Adrenal gland (tissue), 12 donors: ENCODE measurements around the gene GAL3ST3. TPM values are rescaled to one million over a fixed set of nuclear protein-coding genes. Genes with fewer than 3 reads are reported as not detected.
A peak's percentile ranks its signal among the peaks of the same experiment; 100 is the strongest.

ENCODE experiments used
- DNase-seq, 7 donors: peaks; one replicate each; pipeline ENCODE4 v3.0.0-alpha.2; 2019 to 2020
- H3K27ac ChIP-seq, 5 donors: fragments of 200-600 bp; sonication (generic) in 4 of 5; 1 replicate in 3 of 5; 2 replicates in 2 of 5; pipeline versions ENCODE4 v1.5.1 to v1.8.0; 2016 to 2020; ENCODE audit warnings: mild to moderate bottlenecking in 1 of 5
- H3K27me3 ChIP-seq: fragments of 200-600 bp; 2 replicates; pipeline ENCODE4 v1.8.0; 2021
- H3K36me3 ChIP-seq, 2 donors: fragments of 200-600 bp; replicated peaks in 1 of 2; 1 replicate in 1 of 2; 2 replicates in 1 of 2; pipeline versions ENCODE4 v1.5.1 to v1.8.0; 2018 to 2022
- H3K4me1 ChIP-seq, 2 donors: fragments of 200-600 bp; replicated peaks in 1 of 2; 1 replicate in 1 of 2; 2 replicates in 1 of 2; pipeline versions ENCODE4 v1.5.1 to v1.8.0; 2018 to 2021
- H3K4me3 ChIP-seq, 4 donors: fragments of 200-600 bp; sonication (generic) in 3 of 4; one replicate each; pipeline ENCODE4 v1.5.1; 2016 to 2018
- H3K9me3 ChIP-seq, 3 donors: fragments of 200-600 bp; sonication (generic) in 1 of 3; replicated peaks in 1 of 3; 1 replicate in 2 of 3; 2 replicates in 1 of 3; pipeline versions ENCODE4 v1.5.1 to v1.8.0; 2016 to 2021
- CTCF ChIP-seq, 6 experiments: fragments of 450-650 bp in 4 of 6; fragments of 200-600 bp in 2 of 6; sonication (generic) in 1 of 6; IDR thresholded peaks; 1 replicate in 5 of 6; 2 replicates in 1 of 6; pipeline versions ENCODE4 v1.5.1 to v1.8.0; 2016 to 2021; ENCODE audit warnings: antibody characterized with exemption in 6 of 6, mild to moderate bottlenecking in 2 of 6, moderate library complexity in 1 of 6
- POLR2A ChIP-seq, 2 donors: fragments of 450-650 bp; IDR thresholded peaks; one replicate each; pipeline ENCODE4 v1.6.1; 2017; ENCODE audit warnings: antibody characterized with exemption in 2 of 2, mild to moderate bottlenecking in 2 of 2, moderate library complexity in 1 of 2
- WGBS, 4 donors: extraction: QIAGEN DNeasy Blood & Tissue Kit in 2 of 4; methylation state at CpG; one replicate each; pipeline versions ENCODE4 v1.1.5 to v1.1.7; 2013 to 2017; 5-methylcytosine and 5-hydroxymethylcytosine counted together
- intact Hi-C, 2 donors: fragments of 100-400 bp; cut with DNase I; formaldehyde crosslinking; loops; one replicate each; pipeline versions ENCODE4 v1.14.1 to v1.15.0; 2022 to 2023
- polyA plus RNA-seq, 3 donors: library from polyadenylated mRNA; stranded (reverse); fragments of 200-250 nt in 2 of 3; fragments of 350-450 nt in 1 of 3; fragmentation: Illumina TruSeq in 1 of 3; extraction: RNeasy Lipid Tissue Mini Kit (QIAGEN cat#74804) in 1 of 3; gene quantifications; one replicate each; pipeline ENCODE4 v1.2.3, GENCODE V29; 2013 to 2014
- total RNA-seq, 9 donors: library from RNA; depleted of rRNA in 4 of 9; stranded (reverse); fragments of >200 nt in 4 of 9; fragments of 120-200 nt in 1 of 9; fragmentation: NEBNext Ultra II Directional in 1 of 9; extraction: Animal tissue kit (Norgen Biotek cat#: 25700) in 1 of 9; gene quantifications; one replicate each; pipeline versions ENCODE4 v1.1.0 to v1.2.4, GENCODE V29; 2013 to 2023
- donor health status: healthy with polysubstance abuse.
- donor health status: Bipolar disorder and iron deficiency.
- donor health status: DM: yes; HTN: yes; CAD: no.
- donor health status: DM: no; HTN: no; CAD: no.
- donor health status: DM: no; HTN: no; CAD: no.
- donor health status: DM: yes; HTN: yes; CAD: no.

GAL3ST3 gene
- total and polyA plus RNA-seq, 12 donors, result 0.11 to 0.41 (median 0.22) TPM; not detected in 8

DNA sequence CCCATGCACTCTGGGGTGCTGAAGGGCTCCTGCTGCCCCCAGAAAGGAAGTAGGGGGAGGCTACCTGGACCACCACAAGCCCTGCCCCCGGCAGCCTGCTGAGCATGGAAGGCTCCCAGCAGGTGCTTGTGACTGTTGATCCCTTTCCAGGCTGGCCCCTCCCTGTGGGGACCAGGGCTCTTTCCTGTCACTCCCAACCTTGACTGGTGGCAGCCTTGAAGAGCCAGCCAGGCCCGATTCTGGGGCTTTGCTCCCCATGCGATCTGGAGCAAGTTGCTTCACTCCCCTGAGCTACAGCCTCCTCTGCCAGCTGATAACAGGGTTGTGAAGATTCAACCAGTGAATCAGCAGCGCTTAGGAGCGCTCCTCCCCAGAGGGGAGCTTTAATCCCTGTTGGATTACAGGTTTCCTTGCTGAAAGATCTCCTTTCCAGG, 41.7 kb downstream of the GAL3ST3 start:
- intact Hi-C loops, result no loop called here
- 31 to 47% (median 40%) methylated on average over 2 to 5 of the region's 5 CpGs for WGBS, 4 donors
- TF ChIP-seq CTCF (IDR thresholded peaks at IDR 0.05), result no peak
- TF ChIP-seq POLR2A (IDR thresholded peaks at IDR 0.05), result peak in 1 of 2 donors; percentile 30

DNA sequence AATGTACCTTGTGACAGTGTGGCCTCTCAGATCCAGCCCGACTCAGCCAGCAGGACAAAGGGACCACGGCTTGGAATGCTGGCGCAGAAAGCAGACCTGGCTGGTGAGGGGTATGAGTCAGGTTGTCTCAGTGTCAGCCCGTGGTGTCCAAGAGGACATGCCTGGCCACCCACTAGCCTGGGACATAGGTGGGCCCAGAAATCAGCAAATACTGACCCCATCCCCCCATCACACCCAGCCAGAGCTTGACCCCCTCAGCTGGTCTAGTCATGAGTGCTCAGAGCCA, 42.1 kb downstream of the GAL3ST3 start:
- H3K27ac ChIP-seq, result peak overlapping the region in 4 of 5 donors; percentile 7 to 91 (median 61)

More for the DNA sequence above, 41.7 kb downstream of the GAL3ST3 start:
- H3K4me3 ChIP-seq, result no peak overlapping the region
- peaks cover 5 to 29% of the 10 kb centered on the region in 2 donors for H3K4me1 ChIP-seq
- H3K27me3 ChIP-seq, result peaks cover 10% of the 10 kb centered on the region
- peak overlapping the region in 4 of 5 donors; percentile 7 to 91 (median 61) for H3K27ac ChIP-seq
- DNase-seq, result peak; percentile 68 to 93 (median 91)
- no peaks in the 10 kb centered on the region for H3K9me3 ChIP-seq
- H3K36me3 ChIP-seq, result peaks cover 0 to 15% of the 10 kb centered on the region in 2 donors

GRCh38 chr11:66006134-66006890, 42.6 kb downstream of the GAL3ST3 start:
- Histone ChIP-seq H3K27me3 (peaks cover under 1% of the 10 kb centered on the region), H3K4me3 (no peak overlapping the region), H3K9me3 (no peaks in the 10 kb centered on the region), H3K4me1 (peaks cover 5 to 21% of the 10 kb centered on the region in 2 donors), H3K27ac (peak overlapping the region in 3 of 5 donors; percentile 45 to 91 (median 77)), H3K36me3 (peaks cover 0 to 15% of the 10 kb centered on the region in 2 donors)
- 79 to 87% (median 82%) methylated on average over 8 to 13 of the region's 13 CpGs for WGBS, 4 donors
- intact Hi-C loops, result no loop called here
- DNase-seq, result no peak
- no peak for TF ChIP-seq POLR2A (IDR thresholded peaks at IDR 0.05)
- TF ChIP-seq CTCF (IDR thresholded peaks at IDR 0.05), result no peak

More for the DNA sequence above, 42.1 kb downstream of the GAL3ST3 start:
- Histone ChIP-seq H3K36me3 (peaks cover 0 to 15% of the 10 kb centered on the region in 2 donors), H3K4me1 (peaks cover 5 to 25% of the 10 kb centered on the region in 2 donors), H3K27me3 (peaks cover 6% of the 10 kb centered on the region), H3K9me3 (no peaks in the 10 kb centered on the region), H3K4me3 (no peak overlapping the region)
- peak in 5 of 7 donors; percentile 56 to 69 (median 64) for DNase-seq
- TF ChIP-seq POLR2A (IDR thresholded peaks at IDR 0.05) (peak in 1 of 2 donors; percentile 13), CTCF (IDR thresholded peaks at IDR 0.05) (no peak)
- 47 to 55% (median 52%) methylated on average over 4 of the region's 4 CpGs; no CpG with 5 or more reads in 1 of the 4 donors for WGBS, 4 donors
- intact Hi-C loops, result no loop called here

GRCh38 chr11:66004186-66004585, 44.8 kb downstream of the GAL3ST3 start:
- no peak overlapping the region for H3K27ac ChIP-seq

More at GRCh38 chr11:66004186-66004585, 44.8 kb downstream of the GAL3ST3 start:
- no peaks in the 10 kb centered on the region for H3K9me3 ChIP-seq
- TF ChIP-seq CTCF (IDR thresholded peaks at IDR 0.05), result no peak
- no peak for TF ChIP-seq POLR2A (IDR thresholded peaks at IDR 0.05)
- no peak for DNase-seq
- H3K27me3 ChIP-seq, result no peaks in the 10 kb centered on the region
- H3K4me1 ChIP-seq, result peaks cover 5 to 33% of the 10 kb centered on the region in 2 donors
- H3K4me3 ChIP-seq, result no peak overlapping the region
- peaks cover 0 to 26% of the 10 kb centered on the region in 2 donors for H3K36me3 ChIP-seq
- WGBS, 4 donors, result 85 to 89% (median 87%) methylated on average over 4 of the region's 4 CpGs
- intact Hi-C loops, result no loop called here
